ENCODE results near the gene RSAD2. TPM values are rescaled to one million over a fixed set of nuclear protein-coding genes. Genes with fewer than 3 reads are reported as not detected.

RSAD2 gene
- total and polyA plus RNA-seq, 9 of the 15 experiments (the other 6 are each of a cell fraction or from before 2014, with no cell fraction given), result 0.15 to 1.4 (median 0.28) TPM

GRCh38 chr2:6927753-6928152 is 50.2 kb downstream of the RSAD2 start:
- ATAC-seq (no peak), DNase-seq (ENCODE audit: extremely low read depth in 1 of 4, low spot score in 3 of 4) (no peak), FAIRE-seq (no peak)
- H3K9me1 ChIP-seq (ENCODE audit: control insufficient read depth, insufficient read depth, low read length), result peaks cover 3% of the 10 kb centered on the region
- H3K4me3 ChIP-seq, result no peak overlapping the region
- in situ Hi-C loops (cut with MboI) (no loop called here), intact Hi-C loops (cut with micrococcal nuclease) (no loop called here)
- no peak overlapping the region for H3K4me2 ChIP-seq (ENCODE audit: insufficient read depth, low read length)
- H3K27ac ChIP-seq (ENCODE audit: extremely low read depth, low read depth, low read length), result no peak overlapping the region
- peaks cover 12% of the 10 kb centered on the region; the same call in 1 of the 2 replicates for H4K20me1 ChIP-seq (replicated peaks; ENCODE audit: control insufficient read depth, insufficient read depth, low read length)
- no peak overlapping the region for H3K9ac ChIP-seq (ENCODE audit: insufficient read depth in 1 of 2, low read depth in 2 of 2, low read length in 2 of 2)
- BruUV-seq (replicated peaks), result no TSS peak
- no peaks in the 10 kb centered on the region for H3K27me3 ChIP-seq (ENCODE audit: control insufficient read depth in 2 of 2, insufficient read depth in 2 of 2, low read length in 2 of 2)
- ChIA-PET CTCF (ENCODE audit: low intra/inter-chr PET ratio) (no interaction called here), POLR2A (interaction anchor here (1.1 kb wide), 1 partner anchor 9 kb away, joined by 4 read pairs; no protein-coding TSS in a partner anchor)
- 45% methylated on average over 3 of the region's 3 CpGs for whole genome bisulfite sequencing (ENCODE audit: insufficient coverage, low coverage, missing lambda C conversion rate)
- no peak overlapping the region for H2AFZ ChIP-seq (ENCODE audit: low read depth, low read length)
- TF ChIP-seq, protein P1, sequence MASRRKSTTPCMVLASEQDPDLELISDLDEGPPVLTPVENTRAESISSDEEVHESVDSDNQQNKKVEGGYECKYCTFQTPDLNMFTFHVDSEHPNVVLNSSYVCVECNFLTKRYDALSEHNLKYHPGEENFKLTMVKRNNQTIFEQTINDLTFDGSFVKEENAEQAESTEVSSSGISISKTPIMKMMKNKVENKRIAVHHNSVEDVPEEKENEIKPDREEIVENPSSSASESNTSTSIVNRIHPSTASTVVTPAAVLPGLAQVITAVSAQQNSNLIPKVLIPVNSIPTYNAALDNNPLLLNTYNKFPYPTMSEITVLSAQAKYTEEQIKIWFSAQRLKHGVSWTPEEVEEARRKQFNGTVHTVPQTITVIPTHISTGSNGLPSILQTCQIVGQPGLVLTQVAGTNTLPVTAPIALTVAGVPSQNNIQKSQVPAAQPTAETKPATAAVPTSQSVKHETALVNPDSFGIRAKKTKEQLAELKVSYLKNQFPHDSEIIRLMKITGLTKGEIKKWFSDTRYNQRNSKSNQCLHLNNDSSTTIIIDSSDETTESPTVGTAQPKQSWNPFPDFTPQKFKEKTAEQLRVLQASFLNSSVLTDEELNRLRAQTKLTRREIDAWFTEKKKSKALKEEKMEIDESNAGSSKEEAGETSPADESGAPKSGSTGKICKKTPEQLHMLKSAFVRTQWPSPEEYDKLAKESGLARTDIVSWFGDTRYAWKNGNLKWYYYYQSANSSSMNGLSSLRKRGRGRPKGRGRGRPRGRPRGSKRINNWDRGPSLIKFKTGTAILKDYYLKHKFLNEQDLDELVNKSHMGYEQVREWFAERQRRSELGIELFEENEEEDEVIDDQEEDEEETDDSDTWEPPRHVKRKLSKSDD (conservative IDR thresholded peaks at IDR 0.05; ENCODE audit: low read length), result no peak
- TF ChIP-seq STAT5B (CRISPR knock-in tag; IDR thresholded peaks at IDR 0.05) (no peak), NUFIP1 (IDR thresholded peaks at IDR 0.05; ENCODE audit: partially characterized antibody) (no peak), EP300 (IDR thresholded peaks at IDR 0.05; ENCODE audit: low read length) (no peak), ZNF253 (CRISPR knock-in tag; conservative IDR thresholded peaks at IDR 0.05) (no peak), HMGN3 (IDR thresholded peaks at IDR 0.05; ENCODE audit: borderline replicate concordance, extremely low read depth, insufficient read length, low read depth, low read length) (no peak), PPARD (CRISPR knock-in tag; IDR thresholded peaks at IDR 0.05) (no peak), ZNF644 (tag; IDR thresholded peaks at IDR 0.05; ENCODE audit: low read depth) (no peak), ZBTB8A (IDR thresholded peaks at IDR 0.05; ENCODE audit: partially characterized antibody) (no peak), L3MBTL2 (IDR thresholded peaks at IDR 0.05) (no peak), PREB (CRISPR knock-in tag; IDR thresholded peaks at IDR 0.05) (no peak), MAFK (IDR thresholded peaks at IDR 0.05; ENCODE audit: low read length) (no peak), TCF3 (CRISPR knock-in tag; IDR thresholded peaks at IDR 0.05) (no peak)
- TF ChIP-seq, protein P2, sequence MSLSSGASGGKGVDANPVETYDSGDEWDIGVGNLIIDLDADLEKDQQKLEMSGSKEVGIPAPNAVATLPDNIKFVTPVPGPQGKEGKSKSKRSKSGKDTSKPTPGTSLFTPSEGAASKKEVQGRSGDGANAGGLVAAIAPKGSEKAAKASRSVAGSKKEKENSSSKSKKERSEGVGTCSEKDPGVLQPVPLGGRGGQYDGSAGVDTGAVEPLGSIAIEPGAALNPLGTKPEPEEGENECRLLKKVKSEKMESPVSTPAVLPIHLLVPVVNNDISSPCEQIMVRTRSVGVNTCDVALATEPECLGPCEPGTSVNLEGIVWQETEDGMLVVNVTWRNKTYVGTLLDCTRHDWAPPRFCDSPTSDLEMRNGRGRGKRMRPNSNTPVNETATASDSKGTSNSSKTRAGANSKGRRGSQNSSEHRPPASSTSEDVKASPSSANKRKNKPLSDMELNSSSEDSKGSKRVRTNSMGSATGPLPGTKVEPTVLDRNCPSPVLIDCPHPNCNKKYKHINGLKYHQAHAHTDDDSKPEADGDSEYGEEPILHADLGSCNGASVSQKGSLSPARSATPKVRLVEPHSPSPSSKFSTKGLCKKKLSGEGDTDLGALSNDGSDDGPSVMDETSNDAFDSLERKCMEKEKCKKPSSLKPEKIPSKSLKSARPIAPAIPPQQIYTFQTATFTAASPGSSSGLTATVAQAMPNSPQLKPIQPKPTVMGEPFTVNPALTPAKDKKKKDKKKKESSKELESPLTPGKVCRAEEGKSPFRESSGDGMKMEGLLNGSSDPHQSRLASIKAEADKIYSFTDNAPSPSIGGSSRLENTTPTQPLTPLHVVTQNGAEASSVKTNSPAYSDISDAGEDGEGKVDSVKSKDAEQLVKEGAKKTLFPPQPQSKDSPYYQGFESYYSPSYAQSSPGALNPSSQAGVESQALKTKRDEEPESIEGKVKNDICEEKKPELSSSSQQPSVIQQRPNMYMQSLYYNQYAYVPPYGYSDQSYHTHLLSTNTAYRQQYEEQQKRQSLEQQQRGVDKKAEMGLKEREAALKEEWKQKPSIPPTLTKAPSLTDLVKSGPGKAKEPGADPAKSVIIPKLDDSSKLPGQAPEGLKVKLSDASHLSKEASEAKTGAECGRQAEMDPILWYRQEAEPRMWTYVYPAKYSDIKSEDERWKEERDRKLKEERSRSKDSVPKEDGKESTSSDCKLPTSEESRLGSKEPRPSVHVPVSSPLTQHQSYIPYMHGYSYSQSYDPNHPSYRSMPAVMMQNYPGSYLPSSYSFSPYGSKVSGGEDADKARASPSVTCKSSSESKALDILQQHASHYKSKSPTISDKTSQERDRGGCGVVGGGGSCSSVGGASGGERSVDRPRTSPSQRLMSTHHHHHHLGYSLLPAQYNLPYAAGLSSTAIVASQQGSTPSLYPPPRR (CRISPR knock-in tag; IDR thresholded peaks at IDR 0.05; ENCODE audit: borderline replicate concordance), result no peak
- no peaks in the 10 kb centered on the region for H3K79me2 ChIP-seq (ENCODE audit: control insufficient read depth, insufficient read depth, low read length)
- H3K9me3 ChIP-seq (replicated peaks; ENCODE audit: control insufficient read depth, insufficient read depth, low read depth, low read length), result no peaks in the 10 kb centered on the region
- peaks cover 0 to 4% of the 10 kb centered on the region in 2 experiments; a peak in 1 of 5 replicates for H3K4me1 ChIP-seq (replicated peaks in 1 of 2; ENCODE audit: control insufficient read depth in 2 of 2, insufficient read depth in 2 of 2, low read length in 2 of 2)
- no peaks in the 10 kb centered on the region for H3K36me3 ChIP-seq (ENCODE audit: control insufficient read depth, insufficient read depth, low read length)
